NCI-H2029 treated with DMSO at 0.1 percent for 48 hours (cell line): ENCODE measurements around the gene UVRAG.
A peak's percentile ranks its signal among the peaks of the same experiment; 100 is the strongest.

ENCODE experiments used
- DNase-seq: peaks from one replicate; lab custom pipeline; 2025; lab: John Stamatoyannopoulos, UW

The UVRAG gene

GRCh38 chr11:76119779-76120178, 304.8 kb downstream of the UVRAG start:
- DNase-seq, result no peak

- no peak for DNase-seq
Observed at GRCh38 chr11:76120513-76121101, 305.6 kb downstream of the UVRAG start.

- no peak for DNase-seq
Observed at GRCh38 chr11:76123248-76123647, 308.2 kb downstream of the UVRAG start.

- DNase-seq, result no peak
Observed at GRCh38 chr11:76124905-76125770, 310.1 kb downstream of the UVRAG start.

GRCh38 chr11:76129729-76130128, 314.7 kb downstream of the UVRAG start:
- DNase-seq, result no peak

DNA sequence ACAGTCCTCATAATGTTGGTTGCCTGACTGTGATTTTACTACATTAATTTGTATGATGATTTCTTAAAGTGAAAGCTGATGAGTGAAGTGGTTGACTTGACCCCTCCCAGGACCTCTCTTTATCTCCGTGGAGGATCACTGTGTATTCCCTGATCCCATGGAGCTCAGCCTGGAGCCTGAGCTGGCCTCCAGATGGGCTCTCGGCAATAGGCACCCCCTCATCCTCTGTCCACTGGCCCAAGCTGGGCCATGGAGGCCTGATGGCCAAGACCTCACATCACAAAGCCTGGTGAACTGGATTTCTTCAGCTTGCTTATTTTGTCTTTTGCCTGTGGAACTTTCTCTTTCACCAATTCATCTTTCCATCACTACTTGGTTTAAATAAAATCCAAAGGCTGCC, 316.1 kb downstream of the UVRAG start:
- DNase-seq, result no peak

GRCh38 chr11:76131671-76132631, 316.9 kb downstream of the UVRAG start:
- DNase-seq, result no peak

DNA sequence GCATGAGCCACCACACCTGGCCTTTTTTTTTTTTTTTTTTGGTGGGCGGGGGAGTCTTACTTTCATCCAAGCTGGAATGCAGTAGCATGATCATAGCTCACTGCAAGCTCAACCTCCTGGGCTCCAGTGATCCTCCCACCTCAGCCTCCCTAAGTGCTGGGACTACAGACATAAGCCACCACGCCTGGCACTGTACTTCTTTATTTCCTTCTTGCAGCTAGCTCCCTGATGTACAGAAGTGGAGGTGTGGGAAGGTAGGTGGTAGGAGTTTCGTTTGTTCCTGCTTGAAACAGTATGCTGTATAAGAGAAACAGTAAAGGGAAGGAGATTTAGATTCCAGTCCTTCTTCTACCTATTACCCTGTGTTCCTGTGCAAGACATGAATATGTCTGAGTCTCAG, 319.2 kb downstream of the UVRAG start:
- no peak for DNase-seq

- no peak for DNase-seq
Observed at GRCh38 chr11:76135491-76135890, 320.5 kb downstream of the UVRAG start.

GRCh38 chr11:76139314-76139713, 324.3 kb downstream of the UVRAG start:
- no peak for DNase-seq

DNA sequence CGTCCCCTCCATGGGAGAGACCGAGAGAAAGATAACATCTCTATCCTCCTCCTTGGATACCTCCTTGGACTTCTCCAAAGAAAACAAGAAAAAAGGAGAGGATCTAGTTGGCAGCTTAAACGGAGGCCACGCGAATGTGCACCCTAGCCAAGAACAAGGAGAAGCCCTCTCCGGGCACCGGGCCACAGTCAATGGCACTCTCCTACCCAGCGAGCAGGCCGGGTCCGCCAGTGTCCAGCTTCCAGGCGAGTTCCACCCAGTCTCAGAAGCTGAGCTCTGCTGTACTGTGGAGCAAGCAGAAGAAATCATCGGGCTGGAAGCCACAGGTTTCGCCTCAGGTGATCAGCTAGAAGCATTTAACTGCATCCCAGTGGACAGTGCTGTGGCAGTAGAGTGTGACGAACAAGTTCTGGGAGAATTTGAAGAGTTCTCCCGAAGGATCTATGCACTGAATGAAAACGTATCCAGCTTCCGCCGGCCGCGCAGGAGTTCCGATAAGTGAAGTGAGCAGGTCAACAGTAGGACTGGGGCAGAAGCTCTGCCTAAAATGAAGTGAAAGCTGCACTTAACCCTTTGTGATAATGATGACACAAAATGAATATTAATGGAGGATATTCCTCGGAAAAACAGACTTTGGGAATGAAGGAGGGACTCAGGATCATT, 326.0 kb downstream of the UVRAG start:
- no peak for DNase-seq

GRCh38 chr11:76141901-76142588, 327.0 kb downstream of the UVRAG start:
- no peak for DNase-seq

DNA sequence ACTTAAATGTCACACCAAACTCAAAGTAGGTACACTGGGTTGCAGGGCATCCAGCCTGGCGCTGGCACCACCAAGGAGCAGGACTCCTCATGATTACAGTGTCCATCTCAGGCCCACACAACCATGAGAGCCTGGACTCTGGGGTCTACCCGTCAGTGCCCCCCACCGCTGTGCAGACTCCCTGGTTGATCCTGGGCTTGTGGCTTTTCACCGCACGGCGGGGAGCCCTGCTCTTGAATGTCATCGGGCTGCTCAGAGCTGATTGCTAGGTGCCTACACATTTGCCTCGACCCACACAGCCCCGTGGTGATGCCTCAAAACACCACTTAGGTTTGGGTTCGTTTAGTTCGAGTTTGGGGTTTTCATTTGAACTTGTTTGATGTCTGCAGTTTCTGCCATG, 328.3 kb downstream of the UVRAG start:
- DNase-seq, result no peak

GRCh38 chr11:76147106-76147740, 332.2 kb downstream of the UVRAG start:
- DNase-seq, result no peak

- no peak for DNase-seq
Observed at GRCh38 chr11:76148231-76148630, 333.2 kb downstream of the UVRAG start.

- no peak for DNase-seq
Observed at GRCh38 chr11:76148941-76149613, 334.1 kb downstream of the UVRAG start.

DNA sequence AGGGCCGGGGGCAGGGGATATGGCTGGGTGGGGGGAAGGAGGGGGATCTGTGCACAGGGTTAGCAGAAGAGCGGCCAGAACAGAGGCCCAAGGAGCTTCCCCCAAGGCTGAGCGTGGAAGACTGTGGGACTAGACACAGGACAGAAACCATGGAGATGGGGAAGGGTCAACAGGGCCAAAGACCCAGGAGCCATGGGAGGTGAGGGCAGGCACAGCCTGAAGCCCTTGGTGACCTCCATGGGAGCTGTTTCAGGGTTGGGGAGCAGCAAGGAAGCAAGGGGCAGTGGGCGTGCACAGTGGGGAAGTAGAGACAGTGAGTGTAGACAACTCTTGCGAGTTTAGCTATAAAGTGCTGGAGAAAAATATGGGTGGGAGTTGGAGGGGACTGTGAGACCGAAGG, 334.7 kb downstream of the UVRAG start:
- no peak for DNase-seq

GRCh38 chr11:76150141-76150540, 335.1 kb downstream of the UVRAG start:
- no peak for DNase-seq

DNA sequence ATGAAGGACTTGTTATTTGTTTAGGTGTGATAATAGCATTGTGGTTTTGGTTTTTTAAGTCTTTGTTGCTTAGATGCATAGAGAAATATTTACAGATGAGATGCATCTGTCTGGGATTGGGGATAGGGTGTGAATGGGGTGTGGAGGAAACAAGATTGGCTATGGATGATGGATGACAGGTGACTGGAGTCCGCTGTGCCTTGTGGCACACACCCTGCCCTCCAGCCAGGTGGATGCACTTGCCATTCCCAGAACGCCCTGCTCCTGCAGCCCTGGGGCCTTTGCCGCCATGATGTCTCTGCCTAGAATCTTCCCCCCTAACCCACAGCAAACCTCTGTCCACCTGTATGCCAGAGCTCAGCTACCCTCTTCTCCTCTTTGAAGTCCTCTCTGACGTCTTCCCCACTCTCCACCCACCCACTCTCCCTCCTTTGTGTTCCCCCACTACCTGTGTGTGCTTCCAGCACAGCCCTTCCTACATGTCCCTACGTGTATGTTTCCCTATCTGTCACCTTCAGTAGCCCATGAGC, 336.6 kb downstream of the UVRAG start:
- DNase-seq, result peak; percentile 85

- DNase-seq, result no peak
Observed at GRCh38 chr11:76152086-76152681, 337.2 kb downstream of the UVRAG start.
